GM19239 (cell line): ENCODE data around the gene HCN3.

Experiments
- DNase-seq: peaks from one replicate; pipeline ENCODE4 v3.0.0; 2011; ENCODE audit warnings: low spot score; ENCODE audit not compliant: insufficient read length
- FAIRE-seq: peaks from 2 replicates; lab custom pipeline; 2011; peaks lifted over from hg19 to GRCh38; lab: Jason Lieb, UNC

HCN3 gene

GRCh38 chr1:155307247-155307740 is 30.0 kb downstream of the HCN3 start:
- DNase-seq (no peak), FAIRE-seq (peak; percentile 66)

GRCh38 chr1:155308493-155309422 is 31.5 kb downstream of the HCN3 start, which contains the start of gene FDPS:
Gene FDPS, plus strand, starts transcription at chr1:155308866. Its CDS starts 924 bp downstream, at chr1:155309790.
- peak; percentile 97 for FAIRE-seq
- DNase-seq = peak; percentile 82

GRCh38 chr1:155309423-155310021 is 32.3 kb downstream of the HCN3 start:
- no peak for DNase-seq
- FAIRE-seq = no peak

- FAIRE-seq (no peak), DNase-seq (no peak)
Observed at GRCh38 chr1:155313261-155313660, 36.0 kb downstream of the HCN3 start.

GRCh38 chr1:155316922-155317321 is 39.7 kb downstream of the HCN3 start:
- DNase-seq (no peak), FAIRE-seq (no peak)

- FAIRE-seq = no peak
- no peak for DNase-seq
Observed at GRCh38 chr1:155318082-155318481, 40.8 kb downstream of the HCN3 start.

- no peak for DNase-seq
- no peak for FAIRE-seq
Observed at GRCh38 chr1:155319536-155319935, 42.3 kb downstream of the HCN3 start.

GRCh38 chr1:155320252-155320651 is 43.0 kb downstream of the HCN3 start:
- DNase-seq = no peak
- FAIRE-seq = no peak

- FAIRE-seq (peak; percentile 4), DNase-seq (peak; percentile 52)
Observed at GRCh38 chr1:155320661-155321617, 43.7 kb downstream of the HCN3 start, which contains the start of gene RUSC1. Gene RUSC1, plus strand, starts transcription at chr1:155320894. Its CDS starts 880 bp downstream, at chr1:155321774.

- FAIRE-seq = no peak
- DNase-seq = no peak
Observed at GRCh38 chr1:155321639-155322503, 44.6 kb downstream of the HCN3 start.

GRCh38 chr1:155322571-155322952 is 45.3 kb downstream of the HCN3 start:
- FAIRE-seq (no peak), DNase-seq (no peak)

GRCh38 chr1:155322953-155323728 is 45.9 kb downstream of the HCN3 start:
- FAIRE-seq (peak; percentile 51), DNase-seq (peak; percentile 66)

- FAIRE-seq (no peak), DNase-seq (peak; percentile 64)
Observed at GRCh38 chr1:155323729-155324036, 46.4 kb downstream of the HCN3 start.

GRCh38 chr1:155324037-155324716 is 46.9 kb downstream of the HCN3 start:
- DNase-seq (peak; percentile 87), FAIRE-seq (peak; percentile 95)

- DNase-seq (peak; percentile 23), FAIRE-seq (no peak)
Observed at GRCh38 chr1:155324717-155325602, 47.7 kb downstream of the HCN3 start.

GRCh38 chr1:155325603-155325893 is 48.3 kb downstream of the HCN3 start:
- FAIRE-seq (no peak), DNase-seq (no peak)

- DNase-seq = no peak
- FAIRE-seq = peak; percentile 56
Observed at GRCh38 chr1:155326020-155326526, 48.8 kb downstream of the HCN3 start.
